K562 (cell line): Measurements from ENCODE around the gene TAS1R3. TPM values are rescaled to one million over a fixed set of nuclear protein-coding genes. Genes with fewer than 3 reads are reported as not detected.

ENCODE experiments used
- BCOR ChIP-seq: fragments of 450-650 bp; IDR thresholded peaks from 2 replicates; pipeline ENCODE4 v1.6.1; 2016
- ETV5 ChIP-seq: sonication (generic); formaldehyde crosslinking; IDR thresholded peaks from 2 replicates; pipeline ENCODE4 v1.4.0; 2020; ENCODE audit warnings: low read depth, mild to moderate bottlenecking, missing genetic modification reagents
- GABPB2 ChIP-seq: fragments of 250-450 bp; sonication (Bioruptor Pico); conservative IDR thresholded peaks from 2 replicates; pipeline ENCODE4 v1.5.1; 2021; ENCODE audit warnings: mild to moderate bottlenecking
- HINFP ChIP-seq: fragments of 450-650 bp; conservative IDR thresholded peaks from 2 replicates; pipeline ENCODE4 v1.6.1; 2016; ENCODE audit warnings: missing genetic modification characterization, low read depth, mild to moderate bottlenecking, control low read depth, missing compliant biosample characterization
- HMGN3 ChIP-seq: IDR thresholded peaks from 2 replicates; pipeline ENCODE4 v1.6.1; 2011; ENCODE audit warnings: borderline replicate concordance, low read depth, mild to moderate bottlenecking, mixed read lengths, low read length; ENCODE audit not compliant: insufficient read length; ENCODE audit errors: extremely low read depth
- KHSRP ChIP-seq: fragments of 450-650 bp; IDR thresholded peaks from 2 replicates; pipeline ENCODE4 v1.6.1; 2017
- LARP7 ChIP-seq: fragments of 450-650 bp; IDR thresholded peaks from 2 replicates; pipeline ENCODE4 v1.6.1; 2016
- NFRKB ChIP-seq: fragments of 450-650 bp; IDR thresholded peaks from 2 replicates; pipeline ENCODE4 v1.6.1; 2016; ENCODE audit warnings: low read depth
- RAD21 ChIP-seq, 2 experiments: fragments of 250-450 bp in 1 of 2; fragments of 450-650 bp in 1 of 2; sonication (Bioruptor Pico) in 1 of 2; formaldehyde crosslinking in 1 of 2; IDR thresholded peaks in 1 of 2; conservative IDR thresholded peaks in 1 of 2; 2 replicates each; pipeline versions ENCODE4 v1.4.0 to v1.8.0; 2020 to 2022; ENCODE audit warnings: mild to moderate bottlenecking in 2 of 2, moderate library complexity in 1 of 2
- RFX5 ChIP-seq: IDR thresholded peaks from 2 replicates; pipeline ENCODE4 v1.6.1; 2011; ENCODE audit warnings: low read depth, mild to moderate bottlenecking, improper control_type of control experiment, low read length
- SIRT6 ChIP-seq: IDR thresholded peaks from one replicate; pipeline ENCODE4 v1.6.1; 2012; ENCODE audit warnings: low read depth, mild to moderate bottlenecking, control low read depth, inconsistent platforms, low read length, moderate library complexity
- SMAD2 ChIP-seq: fragments of 150-350 bp; IDR thresholded peaks from 2 replicates; pipeline ENCODE4 v1.6.1; 2014; ENCODE audit warnings: low read depth, mild to moderate bottlenecking, low read length
- SRSF9 ChIP-seq: fragments of 200-400 bp; formaldehyde crosslinking; IDR thresholded peaks from 2 replicates; pipeline ENCODE4 v1.6.1; 2017; ENCODE audit warnings: low read depth, low read length, borderline replicate concordance
- STAT5A ChIP-seq: IDR thresholded peaks from 2 replicates; pipeline ENCODE4 v1.6.1; 2012; ENCODE audit warnings: low read length, inconsistent platforms, borderline replicate concordance
- ZBTB33 ChIP-seq: sonication (generic); formaldehyde crosslinking; IDR thresholded peaks from 2 replicates; pipeline ENCODE4 v1.8.1; 2023; ENCODE audit warnings: mild to moderate bottlenecking, missing genetic modification reagents
- ZFPM2 ChIP-seq: fragments of 250-450 bp; sonication (Bioruptor Pico); IDR thresholded peaks from 2 replicates; pipeline ENCODE4 v1.5.1; 2022; ENCODE audit warnings: mild to moderate bottlenecking
- ZNF644 ChIP-seq: fragments of 200-800 bp; sonication (Bioruptor generic); IDR thresholded peaks from 2 replicates; pipeline ENCODE4 v1.6.1; 2016; ENCODE audit warnings: low read depth, missing genetic modification characterization, missing compliant biosample characterization
- polyA plus RNA-seq, 8 experiments: library from polyadenylated mRNA; depleted of rRNA in 4 of 8; stranded (reverse) in 5 of 8; unstranded in 3 of 8; fragments of >200 nt; fragmentation: Nextera tagmentation in 2 of 8; fragmentation: Illumina TruSeq in 1 of 8; extraction: Ambion mirVana in 2 of 8; extraction: Trizol in 1 of 8; gene quantifications; 2 replicates each; pipeline versions ENCODE4 v1.2.1 to v1.2.3, GENCODE V29; 2011 to 2014; ENCODE audit warnings: inconsistent platforms in 1 of 8, missing spikeins in 1 of 8
- total RNA-seq, 7 experiments: library from RNA; depleted of rRNA in 6 of 7; stranded (reverse); fragments of >200 nt in 6 of 7; fragmentation: Illumina TruSeq in 2 of 7; extraction: Trizol in 2 of 7; gene quantifications; 2 replicates each; pipeline versions ENCODE4 v1.2.1 to v1.2.3, GENCODE V29; 2011 to 2021; ENCODE audit warnings: low replicate concordance in 1 of 7

TAS1R3 gene
- total and polyA plus RNA-seq, 9 of the 15 experiments (the other 6 are each of a cell fraction or from before 2014, with no cell fraction given): 0.07 to 0.13 TPM; not detected in 7

- peak; percentile 45 for TF ChIP-seq HMGN3
- TF ChIP-seq ZNF644 (tag): no peak
- TF ChIP-seq HINFP: no peak
- TF ChIP-seq STAT5A: no peak
- no peak for TF ChIP-seq LARP7
- no peak for TF ChIP-seq KHSRP
- no peak for TF ChIP-seq RAD21 (CRISPR knock-in tag; conservative IDR thresholded peaks at IDR 0.05 in 1 of 2, IDR thresholded peaks at IDR 0.05 in 1 of 2)
- TF ChIP-seq SIRT6: peak; percentile 56
- no peak for TF ChIP-seq GABPB2 (CRISPR knock-in tag)
- TF ChIP-seq NFRKB: no peak
- TF ChIP-seq ZBTB33 (CRISPR knock-in tag): peak; percentile 80
- no peak for TF ChIP-seq ZFPM2 (CRISPR knock-in tag)
- TF ChIP-seq BCOR: no peak
- peak; percentile 48; the same call in 1 of the 2 replicates for TF ChIP-seq ETV5 (CRISPR knock-in tag)
- no peak for TF ChIP-seq SRSF9
- TF ChIP-seq SMAD2: no peak
- no peak for TF ChIP-seq RFX5
Observed at GRCh38 chr1:1333551-1334241, 2.6 kb downstream of the TAS1R3 start (continued).
